Ramos (cell line): ENCODE results near the gene GBP1.
"Not testable (repeated sequence)": the region's sequence is repeated elsewhere in the genome, so short reads cannot be mapped to it uniquely, and the experiment has no call there.

Experiments
- in situ Hi-C: fragments of 300-500 bp; cut with MboI; formaldehyde crosslinking; loops from one replicate; pipeline ENCODE4 v1.14.3; 2022; ENCODE audit warnings: low sequenced_read_pairs; ENCODE audit not compliant: unreplicated experiment

The GBP1 gene

GRCh38 chr1:89065079-89065868 is at the start of gene GBP1:
Gene GBP1, minus strand, starts transcription at chr1:89065208. Its CDS starts 1,974 bp downstream, at chr1:89063234.
- in situ Hi-C loops = no loop called here

- in situ Hi-C loops = no loop called here
Measured at GRCh38 chr1:89114662-89115061, 49.7 kb upstream of the GBP1 start.

- in situ Hi-C loops = no loop called here
Measured at GRCh38 chr1:89112871-89113613, 48.0 kb upstream of the GBP1 start.

- in situ Hi-C loops = no loop called here
Measured at GRCh38 chr1:89104687-89105086, 39.7 kb upstream of the GBP1 start.

GRCh38 chr1:89104147-89104546 is 39.1 kb upstream of the GBP1 start:
- in situ Hi-C loops = no loop called here

- in situ Hi-C loops = no loop called here
Measured at GRCh38 chr1:89102021-89102420, 37.0 kb upstream of the GBP1 start.

- in situ Hi-C loops = no loop called here
Measured at GRCh38 chr1:89100412-89100811, 35.4 kb upstream of the GBP1 start.

GRCh38 chr1:89098857-89099256 is 33.8 kb upstream of the GBP1 start:
- in situ Hi-C loops = no loop called here

- in situ Hi-C loops = no loop called here
Measured at GRCh38 chr1:89095737-89096136, 30.7 kb upstream of the GBP1 start.

- in situ Hi-C loops = no loop called here
Measured at GRCh38 chr1:89089962-89090361, 25.0 kb upstream of the GBP1 start.

GRCh38 chr1:89088572-89088971 is 23.6 kb upstream of the GBP1 start:
- in situ Hi-C loops = no loop called here

- in situ Hi-C loops = no loop called here
Measured at GRCh38 chr1:89087241-89087640, 22.2 kb upstream of the GBP1 start.

GRCh38 chr1:89085781-89086180 is 20.8 kb upstream of the GBP1 start:
- in situ Hi-C loops = no loop called here

- in situ Hi-C loops = no loop called here
Measured at GRCh38 chr1:89081005-89081404, 16.0 kb upstream of the GBP1 start.

GRCh38 chr1:89080068-89080467 is 15.1 kb upstream of the GBP1 start:
- in situ Hi-C loops = not testable (repeated sequence)

- in situ Hi-C loops = not testable (repeated sequence)
Measured at GRCh38 chr1:89072466-89073065, 7.6 kb upstream of the GBP1 start.

- in situ Hi-C loops = no loop called here
Measured at GRCh38 chr1:89070509-89070908, 5.5 kb upstream of the GBP1 start.

- in situ Hi-C loops = no loop called here
Measured at GRCh38 chr1:89069951-89070350, 4.9 kb upstream of the GBP1 start.

- in situ Hi-C loops = no loop called here
Measured at GRCh38 chr1:89068291-89068690, 3.3 kb upstream of the GBP1 start.

GRCh38 chr1:89064632-89065031 is 376 bp downstream of the GBP1 start:
- in situ Hi-C loops = no loop called here

- in situ Hi-C loops = no loop called here
Measured at GRCh38 chr1:89063094-89063493, 1.9 kb downstream of the GBP1 start.
